ENCODE data around the gene MGAT5.
A peak's percentile ranks its signal among the peaks of the same experiment; 100 is the strongest.

The MGAT5 gene

GRCh38 chr2:134441153-134441863 is 187.4 kb downstream of the MGAT5 start:
- H3K27me3 ChIP-seq (ENCODE audit: insufficient read depth, poor library complexity, severe bottlenecking): no peaks in the 10 kb centered on the region
- no peaks in the 10 kb centered on the region for H3K36me3 ChIP-seq (ENCODE audit: low read depth)
- no peaks in the 10 kb centered on the region for H3K9me3 ChIP-seq (ENCODE audit: severe bottlenecking)
- ATAC-seq (ENCODE audit: low read depth) (no peak), DNase-seq (ENCODE audit: low spot score) (no peak)
- H3K4me1 ChIP-seq (ENCODE audit: insufficient read depth, poor library complexity, severe bottlenecking): peaks cover 9% of the 10 kb centered on the region
- H3K27ac ChIP-seq (ENCODE audit: poor library complexity, severe bottlenecking): no peak overlapping the region
- TF ChIP-seq CTCF (IDR thresholded peaks at IDR 0.05; ENCODE audit: poor library complexity, severe bottlenecking): no peak
- H3K4me3 ChIP-seq (ENCODE audit: severe bottlenecking): no peak overlapping the region

GRCh38 chr2:134443814-134444480 is 190.1 kb downstream of the MGAT5 start:
- DNase-seq (ENCODE audit: low spot score): no peak
- H3K4me1 ChIP-seq (ENCODE audit: insufficient read depth, poor library complexity, severe bottlenecking): peaks cover 12% of the 10 kb centered on the region
- no peak overlapping the region for H3K27ac ChIP-seq (ENCODE audit: poor library complexity, severe bottlenecking)
- TF ChIP-seq CTCF (IDR thresholded peaks at IDR 0.05; ENCODE audit: poor library complexity, severe bottlenecking): no peak
- H3K9me3 ChIP-seq (ENCODE audit: severe bottlenecking): no peaks in the 10 kb centered on the region
- no peaks in the 10 kb centered on the region for H3K36me3 ChIP-seq (ENCODE audit: low read depth)
- no peak overlapping the region for H3K4me3 ChIP-seq (ENCODE audit: severe bottlenecking)
- no peak for ATAC-seq (ENCODE audit: low read depth)
- H3K27me3 ChIP-seq (ENCODE audit: insufficient read depth, poor library complexity, severe bottlenecking): no peaks in the 10 kb centered on the region

GRCh38 chr2:134445116-134445515 is 191.2 kb downstream of the MGAT5 start:
- ATAC-seq (ENCODE audit: low read depth): no peak
- peaks cover 12% of the 10 kb centered on the region for H3K4me1 ChIP-seq (ENCODE audit: insufficient read depth, poor library complexity, severe bottlenecking)
- no peaks in the 10 kb centered on the region for H3K36me3 ChIP-seq (ENCODE audit: low read depth)
- H3K27ac ChIP-seq (ENCODE audit: poor library complexity, severe bottlenecking): no peak overlapping the region
- no peak for DNase-seq (ENCODE audit: low spot score)
- no peak for TF ChIP-seq CTCF (IDR thresholded peaks at IDR 0.05; ENCODE audit: poor library complexity, severe bottlenecking)
- no peaks in the 10 kb centered on the region for H3K27me3 ChIP-seq (ENCODE audit: insufficient read depth, poor library complexity, severe bottlenecking)
- no peak overlapping the region for H3K4me3 ChIP-seq (ENCODE audit: severe bottlenecking)
- H3K9me3 ChIP-seq (ENCODE audit: severe bottlenecking): no peaks in the 10 kb centered on the region

DNA sequence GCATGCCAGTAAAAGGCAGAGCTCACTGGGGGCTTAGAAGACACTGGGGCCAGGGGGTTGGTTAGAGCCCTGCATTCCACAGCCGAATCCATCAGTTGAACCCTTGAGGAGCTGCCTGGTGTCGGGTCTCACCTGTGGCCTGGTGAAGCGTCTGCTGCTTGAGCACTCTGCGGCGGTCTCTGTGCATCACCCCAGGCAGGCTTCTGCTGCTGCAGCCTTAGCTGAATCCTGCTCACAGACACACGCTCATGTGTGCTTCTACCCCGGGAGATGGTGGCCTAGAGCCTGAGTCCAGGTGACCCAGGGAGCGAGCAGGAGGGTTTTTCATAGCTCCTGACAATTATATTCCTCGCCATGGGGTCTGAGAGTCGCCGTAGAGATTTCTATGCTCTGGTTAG is 192.1 kb downstream of the MGAT5 start:
- peak overlapping the region; percentile 34 for H3K27ac ChIP-seq (ENCODE audit: poor library complexity, severe bottlenecking)
- H3K36me3 ChIP-seq (ENCODE audit: low read depth): no peaks in the 10 kb centered on the region
- DNase-seq (ENCODE audit: low spot score) (no peak), ATAC-seq (ENCODE audit: low read depth) (no peak)
- no peaks in the 10 kb centered on the region for H3K9me3 ChIP-seq (ENCODE audit: severe bottlenecking)
- TF ChIP-seq CTCF (IDR thresholded peaks at IDR 0.05; ENCODE audit: poor library complexity, severe bottlenecking): no peak
- peaks cover 12% of the 10 kb centered on the region for H3K4me1 ChIP-seq (ENCODE audit: insufficient read depth, poor library complexity, severe bottlenecking)
- H3K4me3 ChIP-seq (ENCODE audit: severe bottlenecking): no peak overlapping the region
- H3K27me3 ChIP-seq (ENCODE audit: insufficient read depth, poor library complexity, severe bottlenecking): no peaks in the 10 kb centered on the region
